Measurements from ENCODE around the gene ZCCHC7. TPM values are rescaled to one million over a fixed set of nuclear protein-coding genes. Genes with fewer than 3 reads are reported as not detected.
A peak's percentile ranks its signal among the peaks of the same experiment; 100 is the strongest.
"Not testable (repeated sequence)": the region's sequence is repeated elsewhere in the genome, so short reads cannot be mapped to it uniquely, and the experiment has no call there.

The ZCCHC7 gene
- total RNA-seq = 10 to 100 TPM in 1 of 4 donors, 1 to 10 TPM in 3; 4.8 to 11.2 (median 6.9) TPM

- H3K4me1 ChIP-seq = peaks cover 17 to 19% of the 10 kb centered on the region in 2 donors
- intact Hi-C loops (cut with DNase I; ENCODE audit: low total_unique reads) (loop anchor here (1.0 to 10.0 kb wide), 3 partner anchors 41 to 345 kb away; partner anchors contain the start of genes GRHPR and ZBTB5), in situ Hi-C loops (cut with MboI; ENCODE audit: low sequenced_read_pairs in 4 of 4) (loop anchor here in 2 of 4 donors (5.0 to 25.0 kb wide), 2 partner anchors 38 to 467 kb away; partner anchors contain the start of genes FBXO10 (in 1 of the 2) and TOMM5 (in 1 of the 2))
- H3K4me3 ChIP-seq = peak within 1 kb of the TSS; percentile 89 to 100 (median 96)
- H3K9me3 ChIP-seq = no peaks in the 10 kb centered on the region
- peak; percentile 93 to 94 for DNase-seq
- TF ChIP-seq CTCF (IDR thresholded peaks at IDR 0.05 in 4 of 5, conservative IDR thresholded peaks at IDR 0.05 in 1 of 5) (no peak), POLR2A (IDR thresholded peaks at IDR 0.05) (peak; percentile 85 to 88)
- no peaks in the 10 kb centered on the region for H3K36me3 ChIP-seq
- no peaks in the 10 kb centered on the region for H3K27me3 ChIP-seq
- H3K27ac ChIP-seq = peak within 1 kb of the TSS; percentile 91 to 98 (median 97)
- peak; percentile 96 to 97 for ATAC-seq
These were observed at the start of gene ZCCHC7 for GRCh38 chr9:37119907-37120842. TSS of gene ZCCHC7 (plus strand) at chr9:37120574.

- H3K4me1 ChIP-seq; H3K4me3 ChIP-seq; DNase-seq; H3K27me3 ChIP-seq; in situ Hi-C loops (cut with MboI; ENCODE audit: low sequenced_read_pairs in 4 of 4); H3K36me3 ChIP-seq; ATAC-seq; intact Hi-C loops (cut with DNase I; ENCODE audit: low total_unique reads); H3K27ac ChIP-seq; H3K9me3 ChIP-seq: not testable (repeated sequence)
These were observed 45.6 kb upstream of the ZCCHC7 start for GRCh38 chr9:37074790-37075189.

- intact Hi-C loops (cut with DNase I; ENCODE audit: low total_unique reads) = loop anchor here (1.0 to 10.0 kb wide), 3 partner anchors 41 to 245 kb away; partner anchors contain the start of gene ZCCHC7
- H3K27ac ChIP-seq = peak overlapping the region; percentile 88 to 94 (median 92)
These were observed 40.8 kb upstream of the ZCCHC7 start for GRCh38 chr9:37079370-37080164.

GRCh38 chr9:37080165-37080628 is 40.2 kb upstream of the ZCCHC7 start:
- H3K36me3 ChIP-seq, DNase-seq, H3K9me3 ChIP-seq, H3K27me3 ChIP-seq: not testable (repeated sequence)
- Histone ChIP-seq H3K4me3 (peak overlapping the region; percentile 79 to 100 (median 99)), H3K4me1 (peaks cover 24 to 25% of the 10 kb centered on the region in 2 donors), H3K27ac (peak overlapping the region; percentile 88 to 94 (median 92))
- TF ChIP-seq POLR2A (IDR thresholded peaks at IDR 0.05) = peak in 1 of 2 donors; percentile 7
- ATAC-seq = peak; percentile 24 to 42
- in situ Hi-C loops (cut with MboI; ENCODE audit: low sequenced_read_pairs in 4 of 4) = loop anchor here in 1 of 4 donors (5.0 kb wide), 1 partner anchor 37 kb away; no protein-coding TSS in a partner anchor
- intact Hi-C loops (cut with DNase I; ENCODE audit: low total_unique reads) = loop anchor here (10.0 kb wide), 1 partner anchor 245 kb away; no protein-coding TSS in a partner anchor

More at GRCh38 chr9:37079370-37080164, 40.8 kb upstream of the ZCCHC7 start:
- Histone ChIP-seq H3K27me3 (no peaks in the 10 kb centered on the region), H3K4me3 (peak overlapping the region; percentile 79 to 100 (median 99)), H3K4me1 (peaks cover 20 to 24% of the 10 kb centered on the region in 2 donors), H3K9me3 (no peaks in the 10 kb centered on the region), H3K36me3 (no peaks in the 10 kb centered on the region)
- peak; percentile 88 to 92 for DNase-seq
- TF ChIP-seq POLR2A (IDR thresholded peaks at IDR 0.05) (peak; percentile 69 to 73), CTCF (IDR thresholded peaks at IDR 0.05 in 4 of 5, conservative IDR thresholded peaks at IDR 0.05 in 1 of 5) (no peak)
- peak; percentile 98 for ATAC-seq
- in situ Hi-C loops (cut with MboI; ENCODE audit: low sequenced_read_pairs in 4 of 4) = loop anchor here in 1 of 4 donors (5.0 kb wide), 1 partner anchor 38 kb away; no protein-coding TSS in a partner anchor

GRCh38 chr9:37081507-37081906 is 38.9 kb upstream of the ZCCHC7 start:
- not testable (repeated sequence) for H3K36me3 ChIP-seq, H3K27ac ChIP-seq, H3K4me3 ChIP-seq, DNase-seq, ATAC-seq, H3K27me3 ChIP-seq, H3K9me3 ChIP-seq
- peaks cover 24 to 25% of the 10 kb centered on the region in 2 donors for H3K4me1 ChIP-seq
- in situ Hi-C loops (cut with MboI; ENCODE audit: low sequenced_read_pairs in 4 of 4) (loop anchor here in 1 of 4 donors (5.0 kb wide), 1 partner anchor 36 kb away; no protein-coding TSS in a partner anchor), intact Hi-C loops (cut with DNase I; ENCODE audit: low total_unique reads) (loop anchor here (10.0 kb wide), 1 partner anchor 243 kb away; no protein-coding TSS in a partner anchor)

Measured in gastrocnemius medialis (tissue), 4 donors.